Measurements from ENCODE around the gene ARID1A. TPM values are rescaled to one million over a fixed set of nuclear protein-coding genes. Genes with fewer than 3 reads are reported as not detected.

The ARID1A gene
- total RNA-seq, 2 experiments from 2014 or later = 55.2 to 123 TPM

DNA sequence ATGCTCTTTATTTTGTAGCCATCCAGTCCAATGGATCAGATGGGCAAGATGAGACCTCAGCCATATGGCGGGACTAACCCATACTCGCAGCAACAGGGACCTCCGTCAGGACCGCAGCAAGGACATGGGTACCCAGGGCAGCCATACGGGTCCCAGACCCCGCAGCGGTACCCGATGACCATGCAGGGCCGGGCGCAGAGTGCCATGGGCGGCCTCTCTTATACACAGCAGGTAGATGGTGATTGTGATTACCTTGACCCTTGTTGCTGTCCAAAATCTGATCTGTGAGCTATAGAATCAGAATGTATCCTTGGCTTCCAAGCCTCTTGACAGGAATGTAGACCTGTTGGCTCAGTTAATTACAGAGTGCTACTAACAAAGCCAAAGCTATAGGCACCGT is 33.8 kb downstream of the ARID1A start:
- peaks cover 80% of the 10 kb centered on the region for H3K36me3 ChIP-seq (ENCODE audit: insufficient read depth, low read length)
- H3K27ac ChIP-seq (ENCODE audit: low read depth, low read length, poor library complexity, severe bottlenecking) = no peak overlapping the region
- peaks cover 74% of the 10 kb centered on the region for H3K79me2 ChIP-seq (ENCODE audit: insufficient read depth, low read depth, low read length)

GRCh38 chr1:26730695-26731094 is 34.9 kb downstream of the ARID1A start:
- H3K36me3 ChIP-seq (ENCODE audit: insufficient read depth, low read length) = peaks cover 90% of the 10 kb centered on the region
- H4K20me1 ChIP-seq (ENCODE audit: insufficient read depth, low read length) = peaks cover 24% of the 10 kb centered on the region
- H3K4me2 ChIP-seq (ENCODE audit: low read length) = no peak overlapping the region
- no peaks in the 10 kb centered on the region for H3K9me3 ChIP-seq (ENCODE audit: low read length)
- H3K4me1 ChIP-seq (ENCODE audit: insufficient read depth, low read length, poor library complexity, severe bottlenecking) = no peaks in the 10 kb centered on the region
- POLR2A ChIA-PET = interaction anchor here (3.4 kb wide), 1 partner anchor 13 kb away, joined by 21 read pairs; no protein-coding TSS in a partner anchor
- TF ChIP-seq CTCF (conservative IDR thresholded peaks at IDR 0.05; ENCODE audit: low read length) (no peak), EZH2phosphoT487 (IDR thresholded peaks at IDR 0.05; ENCODE audit: borderline replicate concordance, low read depth, low read length) (no peak)
- no TSS peak for BruUV-seq (replicated peaks)
- peaks cover 67% of the 10 kb centered on the region for H3K79me2 ChIP-seq (ENCODE audit: insufficient read depth, low read depth, low read length)
- H2AFZ ChIP-seq (ENCODE audit: low read length) = no peak overlapping the region
- H3K27ac ChIP-seq (ENCODE audit: low read depth, low read length, poor library complexity, severe bottlenecking) = no peak overlapping the region
- H3K9me2 ChIP-seq (ENCODE audit: insufficient read depth, low read length) = no peaks in the 10 kb centered on the region
- no peak for DNase-seq (ENCODE audit: low spot score)
- CTCF ChIA-PET (ENCODE audit: unreplicated experiment) = no interaction called here
- intact Hi-C loops (cut with micrococcal nuclease; ENCODE audit: unreplicated experiment) = no loop called here
- no peak overlapping the region for H3K4me3 ChIP-seq (ENCODE audit: low read depth, low read length, poor library complexity, severe bottlenecking)

More for the DNA sequence above, 33.8 kb downstream of the ARID1A start:
- Histone ChIP-seq H2AFZ (ENCODE audit: low read length) (no peak overlapping the region), H3K9me2 (ENCODE audit: insufficient read depth, low read length) (no peaks in the 10 kb centered on the region), H4K20me1 (ENCODE audit: insufficient read depth, low read length) (peaks cover 24% of the 10 kb centered on the region), H3K4me2 (ENCODE audit: low read length) (no peak overlapping the region), H3K9me3 (ENCODE audit: low read length) (no peaks in the 10 kb centered on the region), H3K4me1 (ENCODE audit: insufficient read depth, low read length, poor library complexity, severe bottlenecking) (peaks cover 8% of the 10 kb centered on the region), H3K4me3 (ENCODE audit: low read depth, low read length, poor library complexity, severe bottlenecking) (no peak overlapping the region)
- ChIA-PET POLR2A (interaction anchor here (1.3 to 3.4 kb wide), 2 partner anchors 14 to 35 kb away, joined by 3 to 21 read pairs; no protein-coding TSS in a partner anchor), CTCF (ENCODE audit: unreplicated experiment) (no interaction called here)
- no TSS peak for BruUV-seq (replicated peaks)
- intact Hi-C loops (cut with micrococcal nuclease; ENCODE audit: unreplicated experiment) = no loop called here
- DNase-seq (ENCODE audit: low spot score) = no peak
- TF ChIP-seq CTCF (conservative IDR thresholded peaks at IDR 0.05; ENCODE audit: low read length) = no peak

DNA sequence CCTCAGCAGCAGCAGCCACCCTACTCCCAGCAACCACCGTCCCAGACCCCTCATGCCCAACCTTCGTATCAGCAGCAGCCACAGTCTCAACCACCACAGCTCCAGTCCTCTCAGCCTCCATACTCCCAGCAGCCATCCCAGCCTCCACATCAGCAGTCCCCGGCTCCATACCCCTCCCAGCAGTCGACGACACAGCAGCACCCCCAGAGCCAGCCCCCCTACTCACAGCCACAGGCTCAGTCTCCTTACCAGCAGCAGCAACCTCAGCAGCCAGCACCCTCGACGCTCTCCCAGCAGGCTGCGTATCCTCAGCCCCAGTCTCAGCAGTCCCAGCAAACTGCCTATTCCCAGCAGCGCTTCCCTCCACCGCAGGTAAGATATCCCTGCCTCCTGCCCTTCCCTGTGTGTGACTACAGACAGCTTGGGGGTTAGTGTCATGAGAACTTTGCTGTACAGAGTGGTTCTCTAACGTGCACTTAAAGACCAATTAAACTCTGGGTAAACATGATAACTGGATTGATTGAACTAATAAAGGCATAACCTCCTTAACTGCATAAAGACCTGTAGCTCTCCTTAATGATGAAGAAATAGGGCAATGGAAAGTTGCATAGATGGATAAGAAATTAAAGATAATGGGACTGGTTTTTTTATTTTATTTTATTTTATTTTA is 35.6 kb downstream of the ARID1A start:
- no peak for TF ChIP-seq EZH2phosphoT487 (IDR thresholded peaks at IDR 0.05; ENCODE audit: borderline replicate concordance, low read depth, low read length)
- TF ChIP-seq CTCF (conservative IDR thresholded peaks at IDR 0.05; ENCODE audit: low read length) = no peak
- H3K27ac ChIP-seq (ENCODE audit: low read depth, low read length, poor library complexity, severe bottlenecking) = no peak overlapping the region
- no peaks in the 10 kb centered on the region for H3K9me3 ChIP-seq (ENCODE audit: low read length)
- H3K4me3 ChIP-seq (ENCODE audit: low read depth, low read length, poor library complexity, severe bottlenecking) = no peak overlapping the region
- no peaks in the 10 kb centered on the region for H3K9me2 ChIP-seq (ENCODE audit: insufficient read depth, low read length)
- no peak overlapping the region for H2AFZ ChIP-seq (ENCODE audit: low read length)
- no peaks in the 10 kb centered on the region for H3K4me1 ChIP-seq (ENCODE audit: insufficient read depth, low read length, poor library complexity, severe bottlenecking)
- intact Hi-C loops (cut with micrococcal nuclease; ENCODE audit: unreplicated experiment) = no loop called here
- no peak overlapping the region for H3K4me2 ChIP-seq (ENCODE audit: low read length)
- H4K20me1 ChIP-seq (ENCODE audit: insufficient read depth, low read length) = peaks cover 24% of the 10 kb centered on the region
- BruUV-seq (replicated peaks) = no TSS peak
- DNase-seq (ENCODE audit: low spot score) = no peak
- ChIA-PET POLR2A (interaction anchor here (0.5 kb wide), 1 partner anchor 12 kb away, joined by 3 read pairs; no protein-coding TSS in a partner anchor), CTCF (ENCODE audit: unreplicated experiment) (no interaction called here)
- H3K36me3 ChIP-seq (ENCODE audit: insufficient read depth, low read length) = peaks cover 96% of the 10 kb centered on the region
- H3K79me2 ChIP-seq (ENCODE audit: insufficient read depth, low read depth, low read length) = peaks cover 60% of the 10 kb centered on the region

All from OCI-LY7 (cell line).